Activated CD8-positive, alpha-beta T cell treated with anti-CD3 and anti-CD28 coated beads for 36 hours (primary cell): ENCODE measurements around the gene NPAS2. TPM values are rescaled to one million over a fixed set of nuclear protein-coding genes. Genes with fewer than 3 reads are reported as not detected.
A peak's percentile ranks its signal among the peaks of the same experiment; 100 is the strongest.

Experiments
- ATAC-seq: fragments of 200-7000 bp; cut with Tn5 transposase; one replicate; pipeline ENCODE4 v1.10.0; 2021; ENCODE audit warnings: mild to moderate bottlenecking, moderate library complexity
- CTCF ChIA-PET: fragments of 350-600 bp; sonication (Branson Sonifier 250); formaldehyde crosslinking; loops from one replicate; lab custom pipeline; 2021; ENCODE audit warnings: antibody characterized with exemption; lab: Charles Lee
- POLR2A ChIA-PET: fragments of 350-600 bp; sonication (Branson Sonifier 250); formaldehyde crosslinking; loops from one replicate; lab custom pipeline; 2021; ENCODE audit warnings: antibody characterized with exemption; lab: Charles Lee
- DNase-seq: peaks from one replicate; pipeline ENCODE4 v3.0.0-alpha.2; 2020
- H3K27ac Mint-ChIP-seq: one replicate; pipeline ENCODE4 v1.8.0; 2021; ENCODE audit warnings: mild to moderate bottlenecking, mixed read lengths
- H3K27me3 Mint-ChIP-seq: one replicate; pipeline ENCODE4 v1.8.0; 2021; ENCODE audit warnings: mixed read lengths
- H3K36me3 Mint-ChIP-seq: one replicate; pipeline ENCODE4 v1.8.0; 2021; ENCODE audit warnings: low read depth, mixed read lengths
- H3K4me1 Mint-ChIP-seq: one replicate; pipeline ENCODE4 v1.8.0; 2021; ENCODE audit warnings: low read depth, mixed read lengths
- H3K4me3 Mint-ChIP-seq: one replicate; pipeline ENCODE4 v1.8.0; 2021; ENCODE audit warnings: mild to moderate bottlenecking, moderate library complexity, mixed read lengths
- H3K9me3 Mint-ChIP-seq: one replicate; pipeline ENCODE4 v1.8.0; 2021; ENCODE audit warnings: mixed read lengths
- CTCF ChIP-seq: fragments of 200-600 bp; IDR thresholded peaks from one replicate; pipeline ENCODE4 v1.8.0; 2022; ENCODE audit warnings: antibody characterized with exemption, mild to moderate bottlenecking
- intact Hi-C: fragments of 100-400 bp; cut with micrococcal nuclease; formaldehyde crosslinking; loops from one replicate; pipeline ENCODE4 v1.10.0; 2022
- total RNA-seq, 2 experiments: library from RNA; stranded (reverse); gene quantifications; one replicate each; pipeline ENCODE4 v1.2.3, GENCODE V29; 2021

NPAS2 gene
- total RNA-seq, 2 experiments from 2014 or later = 14.4 to 15.2 TPM

DNA sequence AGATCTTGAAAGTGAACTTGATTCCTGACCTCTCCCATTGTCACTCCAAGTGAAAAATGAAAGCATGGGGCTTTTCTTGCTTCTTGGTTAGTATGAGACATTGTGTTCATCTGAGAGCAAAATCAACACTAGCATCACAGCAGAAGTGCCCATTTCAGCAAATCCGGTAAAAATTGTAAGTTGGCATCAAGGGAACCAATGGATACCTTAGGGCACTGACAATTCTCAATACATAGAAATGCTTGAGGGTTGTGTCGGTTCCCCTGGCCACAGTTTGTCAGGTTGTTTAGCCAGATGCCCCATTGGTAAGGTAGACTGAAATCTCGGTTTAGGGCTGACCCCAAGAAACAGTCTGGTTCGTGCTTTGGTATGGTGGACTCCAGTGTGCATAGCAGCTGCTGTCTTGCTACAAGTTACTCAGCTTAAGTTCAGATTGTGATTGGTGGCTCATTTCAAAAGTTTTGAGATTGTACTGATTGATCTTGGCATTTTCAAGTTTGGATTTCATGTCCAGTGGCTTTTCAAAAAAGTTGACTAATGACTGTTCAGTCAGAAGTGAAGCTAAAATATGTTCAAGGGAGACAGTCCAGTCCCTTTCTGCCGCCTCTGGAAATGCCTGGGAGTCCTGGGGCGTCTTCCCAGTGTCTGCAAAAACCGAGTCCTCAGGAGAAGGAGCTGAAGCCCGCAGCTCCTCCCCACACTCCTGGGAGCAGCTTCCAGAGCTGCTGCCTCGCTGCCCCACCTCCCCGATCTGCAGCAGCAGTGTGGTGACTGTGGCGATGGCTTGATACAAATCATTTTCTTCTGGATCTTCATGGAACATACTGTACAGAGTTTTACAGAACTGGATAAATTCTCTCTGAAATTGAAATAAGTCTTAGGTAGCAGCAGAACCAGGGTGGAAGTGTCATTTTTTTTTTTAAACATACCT is 187.7 kb downstream of the NPAS2 start:
- Mint-ChIP-seq H3K9me3 (no peaks in the 10 kb centered on the region), H3K36me3 (peaks cover 74% of the 10 kb centered on the region), H3K27ac (peak overlapping the region; percentile 75), H3K4me3 (no peak overlapping the region), H3K4me1 (peaks cover 62% of the 10 kb centered on the region), H3K27me3 (no peaks in the 10 kb centered on the region)
- TF ChIP-seq CTCF = no peak
- no peak for DNase-seq
- ATAC-seq = peak; percentile 18
- POLR2A ChIA-PET = no interaction called here
- intact Hi-C loops = no loop called here
- CTCF ChIA-PET = interaction anchor here (1.3 to 4.2 kb wide), 2 partner anchors 160 to 198 kb away, joined by 3 to 21 read pairs; no protein-coding TSS in a partner anchor

DNA sequence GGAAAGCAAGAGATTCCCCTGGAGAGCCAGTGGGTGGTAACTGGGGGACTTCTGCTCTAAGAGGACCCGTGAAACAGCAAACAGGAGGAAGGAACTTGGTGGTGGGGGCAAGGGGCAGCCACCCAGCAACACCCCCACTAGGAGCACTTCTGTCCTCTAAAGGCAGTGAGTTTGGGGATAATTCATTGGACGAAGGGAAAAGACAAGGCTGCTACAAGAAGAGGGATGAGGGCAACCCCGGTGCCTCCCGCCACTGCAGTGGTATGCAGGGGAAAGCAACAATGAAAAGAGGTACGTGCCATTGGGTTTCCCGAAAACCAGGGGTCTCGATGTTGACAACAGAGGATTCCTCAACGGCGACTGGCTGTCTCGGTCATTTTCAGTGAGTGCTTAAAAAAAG is 191.2 kb downstream of the NPAS2 start:
- DNase-seq (no peak), ATAC-seq (no peak)
- intact Hi-C loops = loop anchor here (5.0 kb wide), 1 partner anchor 196 kb away; no protein-coding TSS in a partner anchor
- Mint-ChIP-seq H3K36me3 (peaks cover 63% of the 10 kb centered on the region), H3K27me3 (no peaks in the 10 kb centered on the region), H3K27ac (peak overlapping the region; percentile 66), H3K9me3 (no peaks in the 10 kb centered on the region), H3K4me1 (peaks cover 38% of the 10 kb centered on the region), H3K4me3 (no peak overlapping the region)
- TF ChIP-seq CTCF = no peak
- ChIA-PET POLR2A (no interaction called here), CTCF (interaction anchor here (4.5 kb wide), 1 partner anchor 141 kb away, joined by 29 read pairs; the partner anchor contains the start of gene TBC1D8)

- peak overlapping the region; percentile 51 for H3K27ac Mint-ChIP-seq
- CTCF ChIA-PET = interaction anchor here (0.6 to 4.5 kb wide), 20 partner anchors 8 to 431 kb away, joined by 3 to 29 read pairs (median 3); partner anchors contain the start of genes RPL31 and TBC1D8
- POLR2A ChIA-PET = interaction anchor here (0.7 to 1.3 kb wide), 3 partner anchors 9 to 383 kb away, joined by 3 to 8 read pairs (median 3); partner anchors contain the start of gene RPL31
Measured at GRCh38 chr2:101012054-101012705, 192.2 kb downstream of the NPAS2 start.

GRCh38 chr2:101012706-101013181 is 192.8 kb downstream of the NPAS2 start:
- Mint-ChIP-seq H3K36me3 (peaks cover 50% of the 10 kb centered on the region), H3K27ac (no peak overlapping the region), H3K4me3 (no peak overlapping the region), H3K9me3 (no peaks in the 10 kb centered on the region), H3K27me3 (no peaks in the 10 kb centered on the region), H3K4me1 (peaks cover 22% of the 10 kb centered on the region)
- ATAC-seq = no peak
- ChIA-PET POLR2A (interaction anchor here (0.7 to 1.3 kb wide), 3 partner anchors 10 to 384 kb away, joined by 3 to 8 read pairs (median 3); partner anchors contain the start of gene RPL31), CTCF (interaction anchor here (0.7 to 4.5 kb wide), 19 partner anchors 8 to 432 kb away, joined by 3 to 29 read pairs (median 3); partner anchors contain the start of genes RPL31 and TBC1D8)
- DNase-seq = peak; percentile 34
- TF ChIP-seq CTCF = peak; percentile 90
- intact Hi-C loops = loop anchor here (5.0 kb wide), 1 partner anchor 195 kb away; no protein-coding TSS in a partner anchor

More at GRCh38 chr2:101012054-101012705, 192.2 kb downstream of the NPAS2 start:
- H3K27me3 Mint-ChIP-seq = no peaks in the 10 kb centered on the region
- H3K4me1 Mint-ChIP-seq = peaks cover 28% of the 10 kb centered on the region
- peaks cover 55% of the 10 kb centered on the region for H3K36me3 Mint-ChIP-seq
- intact Hi-C loops = loop anchor here (5.0 kb wide), 1 partner anchor 195 kb away; no protein-coding TSS in a partner anchor
- DNase-seq = no peak
- no peak for TF ChIP-seq CTCF
- H3K4me3 Mint-ChIP-seq = no peak overlapping the region
- ATAC-seq = no peak
- H3K9me3 Mint-ChIP-seq = no peaks in the 10 kb centered on the region
